Panc1 (cell line): ENCODE measurements around the gene PARP11. TPM values are rescaled to one million over a fixed set of nuclear protein-coding genes. Genes with fewer than 3 reads are reported as not detected.

Source experiments
- ATAC-seq: fragments of 200-7000 bp; cut with Tn5 transposase; 2 replicates; pipeline ENCODE4 v1.9.1; 2020; ENCODE audit warnings: mild to moderate bottlenecking, moderate library complexity
- BruUV-seq: library from RNA; stranded (reverse); fragments of 400-500 nt; replicated peaks from 2 replicates; lab custom pipeline; 2021; lab: Mats Ljungman, UMichigan
- CTCF ChIA-PET: fragments of 300-600 bp; sonication (Branson Sonifier 250); formaldehyde crosslinking; loops from one replicate; lab custom pipeline; 2022; ENCODE audit warnings: antibody characterized with exemption; lab: Charles Lee
- POLR2A ChIA-PET: fragments of 300-600 bp; sonication (Branson Sonifier 250); formaldehyde crosslinking; loops from one replicate; lab custom pipeline; 2022; ENCODE audit warnings: antibody characterized with exemption; lab: Charles Lee
- DNase-seq: peaks from one replicate; pipeline ENCODE4 v3.0.0-alpha.2; 2010; ENCODE audit warnings: low read depth, low spot score
- H3K27ac ChIP-seq: 2 replicates; pipeline ENCODE4 v1.5.1; 2011; ENCODE audit warnings: mild to moderate bottlenecking, low read length, inconsistent platforms
- H3K27me3 ChIP-seq: fragments of 200-500 bp; sonication (Bioruptor generic); 2 replicates; pipeline ENCODE4 v1.6.0; 2014; ENCODE audit warnings: low read length, inconsistent platforms; ENCODE audit not compliant: control insufficient read depth, insufficient read depth
- H3K36me3 ChIP-seq: fragments of 200-500 bp; sonication (Bioruptor generic); 2 replicates; pipeline ENCODE4 v1.5.1; 2014; ENCODE audit warnings: inconsistent platforms, mild to moderate bottlenecking, low read length, moderate library complexity; ENCODE audit not compliant: control insufficient read depth, insufficient read depth
- H3K4me1 ChIP-seq: 2 replicates; pipeline ENCODE4 v1.5.1; 2011; ENCODE audit warnings: inconsistent platforms, mild to moderate bottlenecking, low read length, moderate library complexity; ENCODE audit not compliant: control insufficient read depth, insufficient read depth
- H3K4me3 ChIP-seq, 2 experiments: 2 replicates each; pipeline ENCODE4 v1.5.1; 2011 to 2012; ENCODE audit warnings: low read depth in 2 of 2, low read length in 2 of 2, mild to moderate bottlenecking in 2 of 2, inconsistent platforms in 1 of 2, moderate library complexity in 1 of 2
- H3K9me3 ChIP-seq: fragments of 200-500 bp; sonication (Bioruptor generic); 2 replicates; pipeline ENCODE4 v1.5.1; 2014; ENCODE audit warnings: low read depth, mild to moderate bottlenecking, inconsistent platforms, low read length, moderate library complexity; ENCODE audit not compliant: control insufficient read depth, insufficient read depth
- POLR2AphosphoS5 ChIP-seq: IDR thresholded peaks from 2 replicates; pipeline ENCODE4 v1.6.1; 2012; ENCODE audit warnings: mild to moderate bottlenecking, low read depth, low read length, moderate library complexity
- SIN3A ChIP-seq: IDR thresholded peaks from 2 replicates; pipeline ENCODE4 v1.6.1; 2012; ENCODE audit warnings: low read depth, mild to moderate bottlenecking, low read length, moderate library complexity, borderline replicate concordance; ENCODE audit not compliant: insufficient read depth
- TCF7L2 ChIP-seq: IDR thresholded peaks from 2 replicates; pipeline ENCODE4 v1.6.1; 2011; ENCODE audit warnings: mild to moderate bottlenecking, low read depth, low read length, inconsistent platforms
- in situ Hi-C: cut with HindIII; loops from 2 replicates; pipeline ENCODE4 v1.10.0; 2016; ENCODE audit warnings: low sequenced_read_pairs, low pct_unique_long_range_greater_than_20kb
- intact Hi-C: fragments of 100-400 bp; cut with micrococcal nuclease; formaldehyde crosslinking; loops from one replicate; pipeline ENCODE4 v1.10.0; 2022; ENCODE audit not compliant: unreplicated experiment
- total RNA-seq: library from RNA; stranded (reverse); gene quantifications from one replicate; pipeline ENCODE4 v1.2.1, GENCODE V29; 2021; ENCODE audit not compliant: unreplicated experiment
- TF ChIP-seq, protein P1 (sequence below): fragments of 450-650 bp; IDR thresholded peaks from 2 replicates; pipeline ENCODE4 v1.5.1; 2017; ENCODE audit warnings: mild to moderate bottlenecking
- TF ChIP-seq, protein P2 (sequence below), 2 experiments: IDR thresholded peaks; 2 replicates each; pipeline ENCODE4 v1.6.1; 2011 to 2012; ENCODE audit warnings: low read depth in 2 of 2, control low read depth in 1 of 2, low read length in 1 of 2, mild to moderate bottlenecking in 1 of 2, moderate library complexity in 1 of 2; ENCODE audit not compliant: insufficient read depth in 1 of 2

Gene PARP11
- total RNA-seq, 1 experiment from 2014 or later: 7.3 TPM

DNA sequence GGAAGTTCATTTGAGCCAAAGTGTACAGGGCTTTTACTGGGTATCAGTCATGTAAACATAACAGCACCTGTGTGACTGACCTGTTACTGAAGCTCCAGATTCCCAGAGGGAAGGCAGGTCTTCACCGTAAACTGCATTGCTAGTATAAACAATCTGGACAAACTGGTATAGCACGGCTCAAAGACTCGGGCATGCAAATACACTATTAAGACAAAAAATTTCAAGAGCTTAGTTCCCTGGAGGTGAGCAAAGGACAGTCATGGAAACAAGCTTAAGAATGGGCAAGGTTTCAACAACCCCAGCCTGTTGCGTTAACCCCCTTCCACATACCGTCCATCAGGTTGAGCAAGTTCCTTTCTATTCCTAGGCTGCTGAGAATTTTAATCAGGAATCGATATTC is 9.4 kb downstream of the PARP11 start:
- in situ Hi-C loops: no loop called here
- H3K4me3 ChIP-seq: no peak overlapping the region
- BruUV-seq: no TSS peak
- intact Hi-C loops: no loop called here
- no peaks in the 10 kb centered on the region for H3K27me3 ChIP-seq
- H3K36me3 ChIP-seq: no peaks in the 10 kb centered on the region
- TF ChIP-seq, protein P1, sequence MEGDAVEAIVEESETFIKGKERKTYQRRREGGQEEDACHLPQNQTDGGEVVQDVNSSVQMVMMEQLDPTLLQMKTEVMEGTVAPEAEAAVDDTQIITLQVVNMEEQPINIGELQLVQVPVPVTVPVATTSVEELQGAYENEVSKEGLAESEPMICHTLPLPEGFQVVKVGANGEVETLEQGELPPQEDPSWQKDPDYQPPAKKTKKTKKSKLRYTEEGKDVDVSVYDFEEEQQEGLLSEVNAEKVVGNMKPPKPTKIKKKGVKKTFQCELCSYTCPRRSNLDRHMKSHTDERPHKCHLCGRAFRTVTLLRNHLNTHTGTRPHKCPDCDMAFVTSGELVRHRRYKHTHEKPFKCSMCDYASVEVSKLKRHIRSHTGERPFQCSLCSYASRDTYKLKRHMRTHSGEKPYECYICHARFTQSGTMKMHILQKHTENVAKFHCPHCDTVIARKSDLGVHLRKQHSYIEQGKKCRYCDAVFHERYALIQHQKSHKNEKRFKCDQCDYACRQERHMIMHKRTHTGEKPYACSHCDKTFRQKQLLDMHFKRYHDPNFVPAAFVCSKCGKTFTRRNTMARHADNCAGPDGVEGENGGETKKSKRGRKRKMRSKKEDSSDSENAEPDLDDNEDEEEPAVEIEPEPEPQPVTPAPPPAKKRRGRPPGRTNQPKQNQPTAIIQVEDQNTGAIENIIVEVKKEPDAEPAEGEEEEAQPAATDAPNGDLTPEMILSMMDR: no peak
- TF ChIP-seq POLR2AphosphoS5 (no peak), SIN3A (no peak), TCF7L2 (no peak)
- TF ChIP-seq, protein P2, sequence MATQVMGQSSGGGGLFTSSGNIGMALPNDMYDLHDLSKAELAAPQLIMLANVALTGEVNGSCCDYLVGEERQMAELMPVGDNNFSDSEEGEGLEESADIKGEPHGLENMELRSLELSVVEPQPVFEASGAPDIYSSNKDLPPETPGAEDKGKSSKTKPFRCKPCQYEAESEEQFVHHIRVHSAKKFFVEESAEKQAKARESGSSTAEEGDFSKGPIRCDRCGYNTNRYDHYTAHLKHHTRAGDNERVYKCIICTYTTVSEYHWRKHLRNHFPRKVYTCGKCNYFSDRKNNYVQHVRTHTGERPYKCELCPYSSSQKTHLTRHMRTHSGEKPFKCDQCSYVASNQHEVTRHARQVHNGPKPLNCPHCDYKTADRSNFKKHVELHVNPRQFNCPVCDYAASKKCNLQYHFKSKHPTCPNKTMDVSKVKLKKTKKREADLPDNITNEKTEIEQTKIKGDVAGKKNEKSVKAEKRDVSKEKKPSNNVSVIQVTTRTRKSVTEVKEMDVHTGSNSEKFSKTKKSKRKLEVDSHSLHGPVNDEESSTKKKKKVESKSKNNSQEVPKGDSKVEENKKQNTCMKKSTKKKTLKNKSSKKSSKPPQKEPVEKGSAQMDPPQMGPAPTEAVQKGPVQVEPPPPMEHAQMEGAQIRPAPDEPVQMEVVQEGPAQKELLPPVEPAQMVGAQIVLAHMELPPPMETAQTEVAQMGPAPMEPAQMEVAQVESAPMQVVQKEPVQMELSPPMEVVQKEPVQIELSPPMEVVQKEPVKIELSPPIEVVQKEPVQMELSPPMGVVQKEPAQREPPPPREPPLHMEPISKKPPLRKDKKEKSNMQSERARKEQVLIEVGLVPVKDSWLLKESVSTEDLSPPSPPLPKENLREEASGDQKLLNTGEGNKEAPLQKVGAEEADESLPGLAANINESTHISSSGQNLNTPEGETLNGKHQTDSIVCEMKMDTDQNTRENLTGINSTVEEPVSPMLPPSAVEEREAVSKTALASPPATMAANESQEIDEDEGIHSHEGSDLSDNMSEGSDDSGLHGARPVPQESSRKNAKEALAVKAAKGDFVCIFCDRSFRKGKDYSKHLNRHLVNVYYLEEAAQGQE (IDR thresholded peaks at IDR 0.05; ENCODE audit: insufficient read depth in 1 of 2, low read depth in 2 of 2, low read length in 1 of 2): no peak
- DNase-seq (no peak), ATAC-seq (no peak)
- no peak overlapping the region for H3K27ac ChIP-seq
- ChIA-PET CTCF (no interaction called here), POLR2A (interaction anchor here (0.7 kb wide), 1 partner anchor 177 kb away, joined by 3 read pairs; no protein-coding TSS in a partner anchor)
- peaks cover 18% of the 10 kb centered on the region; the same call in 1 of the 2 replicates for H3K9me3 ChIP-seq
- H3K4me1 ChIP-seq: no peaks in the 10 kb centered on the region

DNA sequence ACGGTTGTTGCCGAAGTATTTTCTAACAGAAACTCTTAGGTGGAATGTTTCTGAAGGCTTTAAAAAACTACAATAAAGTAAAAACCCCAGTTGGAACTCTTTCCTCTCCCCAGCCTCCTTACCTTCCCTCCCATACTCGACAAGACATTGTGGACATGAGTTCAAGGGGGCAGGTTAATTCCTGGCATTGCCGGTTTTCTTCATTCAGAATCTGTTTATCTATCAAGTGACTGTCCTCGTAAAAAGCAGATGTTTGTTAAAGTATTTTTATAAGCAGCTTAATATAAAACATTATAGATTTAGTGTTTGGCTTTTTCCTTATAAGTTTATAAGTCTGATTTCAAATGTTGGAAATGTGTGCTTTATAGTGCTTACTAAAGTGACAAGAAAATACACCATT is 30.7 kb downstream of the PARP11 start:
- Histone ChIP-seq H3K4me3 (no peak overlapping the region), H3K36me3 (no peaks in the 10 kb centered on the region), H3K27me3 (no peaks in the 10 kb centered on the region), H3K9me3 (no peaks in the 10 kb centered on the region), H3K4me1 (no peaks in the 10 kb centered on the region), H3K27ac (no peak overlapping the region)
- no peak for TF ChIP-seq POLR2AphosphoS5
- no peak for TF ChIP-seq TCF7L2
- no peak for TF ChIP-seq SIN3A
- TF ChIP-seq, protein P1: no peak
- TF ChIP-seq, protein P2 (IDR thresholded peaks at IDR 0.05; ENCODE audit: insufficient read depth in 1 of 2, low read depth in 2 of 2, low read length in 1 of 2): no peak
- in situ Hi-C loops: no loop called here
- CTCF ChIA-PET: no interaction called here
- BruUV-seq: no TSS peak
- ATAC-seq (no peak), DNase-seq (no peak)
- POLR2A ChIA-PET: no interaction called here
- intact Hi-C loops: no loop called here
